GM23248 (cell line): ENCODE measurements around the gene ASB1.

Source experiments
- EZH2 ChIP-seq: fragments of 200-600 bp; sonication (generic); IDR thresholded peaks from 2 replicates; pipeline ENCODE4 v1.6.1; 2018; ENCODE audit warnings: antibody characterized with exemption, mild to moderate bottlenecking; ENCODE audit not compliant: insufficient read depth, poor library complexity, severe bottlenecking
- EZH2phosphoT487 ChIP-seq: fragments of 200-600 bp; sonication (generic); IDR thresholded peaks from 2 replicates; pipeline ENCODE4 v1.6.1; 2018; ENCODE audit warnings: antibody characterized with exemption, moderate library complexity, mild to moderate bottlenecking, low read depth; ENCODE audit not compliant: insufficient read depth

GRCh38 chr2:238448031-238448955 lies 21.6 kb downstream of the ASB1 start:
- no peak for TF ChIP-seq EZH2
- no peak for TF ChIP-seq EZH2phosphoT487
